K562 (cell line): ENCODE data around the gene LBP.

ENCODE experiments used
- CHD2 ChIP-seq: IDR thresholded peaks from 2 replicates; pipeline ENCODE4 v1.6.1; 2011; ENCODE audit warnings: low read depth, low read length
- TEAD4 ChIP-seq, 2 experiments: sonication (generic) in 1 of 2; formaldehyde crosslinking in 1 of 2; IDR thresholded peaks; 2 replicates each; pipeline versions ENCODE4 v1.6.1 to v1.8.0; 2012 to 2022; ENCODE audit warnings: borderline replicate concordance in 1 of 2, inconsistent platforms in 1 of 2, low read length in 1 of 2, mild to moderate bottlenecking in 1 of 2, missing genetic modification reagents in 1 of 2
- ZNF778 ChIP-seq: fragments of 450-650 bp; formaldehyde crosslinking; IDR thresholded peaks from 2 replicates; pipeline ENCODE4 v1.4.0; 2020; ENCODE audit warnings: mild to moderate bottlenecking, moderate library complexity

DNA sequence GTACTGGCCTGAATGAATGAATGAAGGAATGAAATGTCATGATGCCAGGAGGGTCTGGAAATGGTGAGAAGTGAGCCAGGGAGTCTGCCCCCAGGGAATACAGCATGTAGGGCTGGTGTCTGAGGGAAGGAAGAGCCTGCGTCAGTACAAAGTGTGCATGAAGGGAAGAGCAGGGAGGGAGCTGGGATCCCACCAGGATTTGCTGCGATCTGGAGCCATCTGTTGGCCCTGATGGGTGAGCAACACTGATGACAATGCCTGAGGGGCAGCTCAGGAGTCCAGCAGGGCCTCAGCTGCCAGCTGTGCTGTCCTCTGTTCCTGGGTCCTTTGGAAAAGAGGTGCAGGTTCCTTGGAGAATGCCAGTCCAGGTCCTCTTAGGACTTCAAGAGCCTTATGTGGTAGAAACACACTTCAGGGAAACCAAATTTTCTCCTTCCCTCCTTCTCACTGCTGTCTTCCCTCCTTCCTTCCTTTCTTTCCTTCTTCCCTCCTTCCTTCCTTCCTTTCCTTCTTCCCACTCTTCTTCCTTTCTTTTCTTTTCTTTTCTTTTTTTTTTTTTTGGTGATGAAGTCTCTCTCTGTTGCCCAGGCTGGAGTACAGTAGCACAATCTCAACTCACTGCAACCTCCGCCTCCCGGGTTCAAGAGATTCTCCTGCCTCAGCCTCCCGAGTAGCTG lies 30.9 kb upstream of the LBP start:
- TF ChIP-seq CHD2 (no peak), ZNF778 (no peak), TEAD4 (IDR thresholded peaks at IDR 0.05; ENCODE audit: low read length) (no peak), TEAD4 (CRISPR knock-in tag; IDR thresholded peaks at IDR 0.05; ENCODE audit: borderline replicate concordance) (no peak)
